Measurements from ENCODE around the gene COL18A1.

DNA sequence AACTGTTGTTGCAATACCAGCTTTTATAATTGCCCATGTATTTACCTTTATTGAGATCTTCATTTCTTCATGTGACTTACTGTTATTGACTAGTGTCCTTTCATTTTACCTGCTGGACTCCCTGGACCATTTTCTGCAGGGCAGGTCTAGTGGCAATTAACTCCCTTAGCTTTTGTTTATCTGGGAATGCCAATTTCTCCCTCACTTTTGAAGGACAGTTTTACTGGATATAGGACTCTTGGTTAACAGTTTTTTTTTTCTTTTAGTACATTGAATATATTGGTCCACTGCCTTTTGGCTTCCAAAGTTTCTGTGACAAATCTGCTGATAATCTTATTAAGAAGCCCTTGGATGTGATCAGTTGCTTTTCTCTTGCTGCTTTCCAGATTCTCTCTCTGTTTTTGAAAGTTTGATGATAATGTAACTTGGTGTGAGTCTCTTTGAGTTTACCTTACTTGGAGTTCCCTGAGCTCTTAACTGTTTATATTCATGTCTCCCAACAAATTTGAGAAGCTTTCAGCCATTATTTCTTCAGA is 56.9 kb downstream of the COL18A1 start:
- TF ChIP-seq EZH2phosphoT487 (IDR thresholded peaks at IDR 0.05; ENCODE audit: borderline replicate concordance, low read depth) (no peak), YY1 (IDR thresholded peaks at IDR 0.05; ENCODE audit: low read depth) (no peak), RFX5 (IDR thresholded peaks at IDR 0.05; ENCODE audit: low read length) (no peak), CTCF (IDR thresholded peaks at IDR 0.05) (no peak), MAX (IDR thresholded peaks at IDR 0.05; ENCODE audit: low read depth) (no peak), EP300 (IDR thresholded peaks at IDR 0.05; ENCODE audit: borderline replicate concordance in 1 of 2, low read depth in 1 of 2, low read length in 1 of 2) (no peak), USF1 (IDR thresholded peaks at IDR 0.05; ENCODE audit: borderline replicate concordance, low read depth) (no peak), IRF3 (IDR thresholded peaks at IDR 0.05; ENCODE audit: low read depth, low read length) (no peak), MEF2A (IDR thresholded peaks at IDR 0.05; ENCODE audit: borderline replicate concordance, low read depth) (no peak), TAF1 (IDR thresholded peaks at IDR 0.05; ENCODE audit: borderline replicate concordance, low read depth, low read length) (no peak), ZBTB33 (IDR thresholded peaks at IDR 0.05; ENCODE audit: borderline replicate concordance, low read depth) (no peak)
- TF ChIP-seq, protein P1, sequence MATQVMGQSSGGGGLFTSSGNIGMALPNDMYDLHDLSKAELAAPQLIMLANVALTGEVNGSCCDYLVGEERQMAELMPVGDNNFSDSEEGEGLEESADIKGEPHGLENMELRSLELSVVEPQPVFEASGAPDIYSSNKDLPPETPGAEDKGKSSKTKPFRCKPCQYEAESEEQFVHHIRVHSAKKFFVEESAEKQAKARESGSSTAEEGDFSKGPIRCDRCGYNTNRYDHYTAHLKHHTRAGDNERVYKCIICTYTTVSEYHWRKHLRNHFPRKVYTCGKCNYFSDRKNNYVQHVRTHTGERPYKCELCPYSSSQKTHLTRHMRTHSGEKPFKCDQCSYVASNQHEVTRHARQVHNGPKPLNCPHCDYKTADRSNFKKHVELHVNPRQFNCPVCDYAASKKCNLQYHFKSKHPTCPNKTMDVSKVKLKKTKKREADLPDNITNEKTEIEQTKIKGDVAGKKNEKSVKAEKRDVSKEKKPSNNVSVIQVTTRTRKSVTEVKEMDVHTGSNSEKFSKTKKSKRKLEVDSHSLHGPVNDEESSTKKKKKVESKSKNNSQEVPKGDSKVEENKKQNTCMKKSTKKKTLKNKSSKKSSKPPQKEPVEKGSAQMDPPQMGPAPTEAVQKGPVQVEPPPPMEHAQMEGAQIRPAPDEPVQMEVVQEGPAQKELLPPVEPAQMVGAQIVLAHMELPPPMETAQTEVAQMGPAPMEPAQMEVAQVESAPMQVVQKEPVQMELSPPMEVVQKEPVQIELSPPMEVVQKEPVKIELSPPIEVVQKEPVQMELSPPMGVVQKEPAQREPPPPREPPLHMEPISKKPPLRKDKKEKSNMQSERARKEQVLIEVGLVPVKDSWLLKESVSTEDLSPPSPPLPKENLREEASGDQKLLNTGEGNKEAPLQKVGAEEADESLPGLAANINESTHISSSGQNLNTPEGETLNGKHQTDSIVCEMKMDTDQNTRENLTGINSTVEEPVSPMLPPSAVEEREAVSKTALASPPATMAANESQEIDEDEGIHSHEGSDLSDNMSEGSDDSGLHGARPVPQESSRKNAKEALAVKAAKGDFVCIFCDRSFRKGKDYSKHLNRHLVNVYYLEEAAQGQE (IDR thresholded peaks at IDR 0.05; ENCODE audit: low read depth, low read length): no peak
